ENCODE results near the gene SELPLG.

DNA sequence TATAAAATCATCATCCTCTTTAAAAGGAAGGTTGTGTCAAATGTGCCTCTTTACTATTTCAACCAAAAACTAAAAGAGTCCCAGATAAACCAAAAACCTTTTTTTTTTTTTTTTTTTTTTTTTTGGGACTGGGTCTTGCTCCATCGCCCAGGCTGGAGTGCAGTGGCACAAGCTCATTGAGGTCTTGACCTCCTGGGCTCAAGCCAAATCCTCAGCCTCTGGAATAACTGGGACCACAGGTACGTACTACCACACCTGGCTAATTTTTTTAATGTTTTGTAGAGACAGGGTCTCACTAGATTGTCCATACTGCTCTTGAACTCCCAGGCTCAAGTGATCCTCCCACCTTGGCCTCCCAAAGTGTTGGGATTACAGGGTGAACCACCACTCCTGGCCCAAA, 16.4 kb upstream of the SELPLG start:
- TF ChIP-seq, protein P1, sequence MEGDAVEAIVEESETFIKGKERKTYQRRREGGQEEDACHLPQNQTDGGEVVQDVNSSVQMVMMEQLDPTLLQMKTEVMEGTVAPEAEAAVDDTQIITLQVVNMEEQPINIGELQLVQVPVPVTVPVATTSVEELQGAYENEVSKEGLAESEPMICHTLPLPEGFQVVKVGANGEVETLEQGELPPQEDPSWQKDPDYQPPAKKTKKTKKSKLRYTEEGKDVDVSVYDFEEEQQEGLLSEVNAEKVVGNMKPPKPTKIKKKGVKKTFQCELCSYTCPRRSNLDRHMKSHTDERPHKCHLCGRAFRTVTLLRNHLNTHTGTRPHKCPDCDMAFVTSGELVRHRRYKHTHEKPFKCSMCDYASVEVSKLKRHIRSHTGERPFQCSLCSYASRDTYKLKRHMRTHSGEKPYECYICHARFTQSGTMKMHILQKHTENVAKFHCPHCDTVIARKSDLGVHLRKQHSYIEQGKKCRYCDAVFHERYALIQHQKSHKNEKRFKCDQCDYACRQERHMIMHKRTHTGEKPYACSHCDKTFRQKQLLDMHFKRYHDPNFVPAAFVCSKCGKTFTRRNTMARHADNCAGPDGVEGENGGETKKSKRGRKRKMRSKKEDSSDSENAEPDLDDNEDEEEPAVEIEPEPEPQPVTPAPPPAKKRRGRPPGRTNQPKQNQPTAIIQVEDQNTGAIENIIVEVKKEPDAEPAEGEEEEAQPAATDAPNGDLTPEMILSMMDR (IDR thresholded peaks at IDR 0.05) = no peak
- no peak for TF ChIP-seq POLR2A (IDR thresholded peaks at IDR 0.05)
- TF ChIP-seq POLR2AphosphoS5 (IDR thresholded peaks at IDR 0.05) = no peak
- TF ChIP-seq EP300 (IDR thresholded peaks at IDR 0.05) = no peak

Data from stomach (tissue), 4 donors.